Dendritic cell treated with granulocyte-macrophage colony-stimulating factor and Interleukin-4, amounts not matched to agents 40 ng/mL and 50 ng/mL, for 4 days (primary cell): Measurements from ENCODE around the gene KDM2A.

Experiments
- H3K27ac Mint-ChIP-seq: one replicate; pipeline ENCODE4 v1.8.0; 2022; ENCODE audit warnings: mild to moderate bottlenecking, mixed read lengths
- H3K27me3 Mint-ChIP-seq: one replicate; pipeline ENCODE4 v1.8.0; 2022; ENCODE audit warnings: mild to moderate bottlenecking, mixed read lengths
- H3K36me3 Mint-ChIP-seq: one replicate; pipeline ENCODE4 v1.8.0; 2022; ENCODE audit warnings: low read depth, mixed read lengths
- H3K4me1 Mint-ChIP-seq: one replicate; pipeline ENCODE4 v1.8.0; 2022; ENCODE audit warnings: low read depth, mixed read lengths
- H3K4me3 Mint-ChIP-seq: one replicate; pipeline ENCODE4 v1.8.0; 2022; ENCODE audit warnings: mild to moderate bottlenecking, moderate library complexity, mixed read lengths
- H3K9me3 Mint-ChIP-seq: one replicate; pipeline ENCODE4 v1.8.0; 2022; ENCODE audit warnings: mixed read lengths
- intact Hi-C: fragments of 100-400 bp; cut with micrococcal nuclease; formaldehyde crosslinking; loops from one replicate; pipeline ENCODE4 v1.15.0; 2022

The KDM2A gene

DNA sequence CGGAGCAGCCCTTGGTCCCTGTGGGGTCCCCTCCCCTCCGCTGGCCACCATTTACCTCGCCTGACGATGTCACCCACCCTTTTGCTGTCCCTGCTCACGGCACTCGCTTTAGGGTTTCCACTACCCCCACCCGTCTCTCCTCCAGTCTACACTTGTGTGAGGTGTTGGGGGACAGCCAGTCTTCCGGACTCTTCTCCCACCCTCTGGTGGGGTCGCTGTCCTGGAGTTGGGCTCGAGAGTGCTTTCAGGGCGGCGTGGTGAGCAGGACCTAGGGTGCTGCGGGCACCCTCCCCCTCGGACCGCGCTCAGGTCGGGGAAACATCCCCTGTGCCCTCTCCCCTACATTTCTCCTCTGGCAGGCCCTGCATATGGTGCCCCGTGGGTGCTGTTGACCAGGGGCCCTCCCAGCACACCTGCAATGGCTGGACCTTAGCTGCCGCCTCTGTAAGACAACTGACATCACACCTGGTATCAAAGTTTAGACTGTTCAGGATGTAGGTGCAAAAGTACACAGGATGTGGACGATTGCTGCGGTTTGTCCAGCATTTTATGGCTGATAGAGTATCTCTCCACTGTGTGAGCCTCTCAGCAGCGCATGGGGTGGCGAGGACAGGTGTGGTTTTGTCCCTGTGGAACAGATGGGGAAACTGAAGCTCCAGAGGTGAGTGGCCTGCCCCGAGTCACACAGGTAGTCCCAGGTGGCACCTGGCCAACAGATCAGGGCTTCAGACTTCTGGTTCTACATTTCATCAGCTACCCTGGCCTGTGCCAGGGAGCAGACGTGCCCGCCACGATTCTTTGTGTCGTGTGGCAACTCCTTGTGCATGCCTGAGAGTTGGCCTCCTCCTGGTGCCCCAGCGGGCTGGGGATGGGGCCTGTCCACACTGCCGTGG is 148.4 kb downstream of the KDM2A start:
- H3K27me3 Mint-ChIP-seq = no peaks in the 10 kb centered on the region
- no peaks in the 10 kb centered on the region for H3K9me3 Mint-ChIP-seq
- H3K4me1 Mint-ChIP-seq = peaks cover 88% of the 10 kb centered on the region
- intact Hi-C loops = loop anchor here (1.0 to 10.0 kb wide), 3 partner anchors 10 to 117 kb away; partner anchors contain the start of gene ANKRD13D
- peak overlapping the region; percentile 98 for H3K27ac Mint-ChIP-seq
- H3K4me3 Mint-ChIP-seq = peak overlapping the region; percentile 96
- peaks cover 58% of the 10 kb centered on the region for H3K36me3 Mint-ChIP-seq

DNA sequence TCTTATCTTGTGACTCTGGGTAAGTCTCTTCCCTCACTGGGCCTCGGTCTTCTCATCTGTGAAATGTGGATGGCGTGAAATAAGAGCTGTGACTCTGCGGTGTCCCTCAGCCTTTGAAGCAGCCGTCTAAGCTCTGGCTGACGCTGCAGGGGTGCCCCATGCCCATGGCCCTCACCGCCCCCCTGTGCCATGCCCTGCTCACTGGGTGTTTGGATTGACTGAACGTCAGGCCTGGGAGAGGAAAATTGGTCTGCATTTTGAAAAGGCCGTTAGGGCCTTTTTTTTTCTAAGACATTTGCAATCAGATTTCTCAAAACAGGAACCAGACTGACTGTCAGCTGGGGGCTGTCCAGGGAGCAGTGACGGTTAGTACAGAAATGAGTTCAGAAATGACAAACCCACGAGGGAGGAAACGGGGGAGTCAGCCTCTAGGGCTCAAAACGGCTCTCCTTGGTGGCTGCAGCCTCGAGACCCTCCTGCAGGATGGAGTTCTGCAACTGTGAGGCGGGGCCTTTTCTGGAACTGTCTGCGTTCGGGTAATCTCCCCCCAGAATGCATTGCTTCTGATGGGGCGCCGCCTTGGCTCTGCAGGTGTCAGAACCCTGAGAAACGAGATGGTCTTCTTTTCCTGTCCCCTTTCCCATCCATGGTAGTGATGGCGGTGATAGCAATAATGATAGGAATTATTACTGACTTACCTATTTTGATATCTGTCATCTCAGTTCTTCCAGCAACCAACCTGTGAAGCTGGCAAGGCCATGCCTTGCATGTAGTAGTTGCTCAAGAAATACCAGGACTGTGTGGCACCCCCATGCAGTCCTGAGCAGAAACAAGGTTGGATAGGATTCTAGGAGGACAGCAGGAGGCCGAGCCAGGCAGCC is 149.3 kb downstream of the KDM2A start:
- intact Hi-C loops = loop anchor here (1.0 to 10.0 kb wide), 3 partner anchors 9 to 116 kb away; partner anchors contain the start of gene ANKRD13D
- H3K4me1 Mint-ChIP-seq = peaks cover 88% of the 10 kb centered on the region
- H3K4me3 Mint-ChIP-seq = peak overlapping the region; percentile 96
- H3K27me3 Mint-ChIP-seq = no peaks in the 10 kb centered on the region
- H3K36me3 Mint-ChIP-seq = peaks cover 66% of the 10 kb centered on the region
- no peaks in the 10 kb centered on the region for H3K9me3 Mint-ChIP-seq
- H3K27ac Mint-ChIP-seq = peak overlapping the region; percentile 98

DNA sequence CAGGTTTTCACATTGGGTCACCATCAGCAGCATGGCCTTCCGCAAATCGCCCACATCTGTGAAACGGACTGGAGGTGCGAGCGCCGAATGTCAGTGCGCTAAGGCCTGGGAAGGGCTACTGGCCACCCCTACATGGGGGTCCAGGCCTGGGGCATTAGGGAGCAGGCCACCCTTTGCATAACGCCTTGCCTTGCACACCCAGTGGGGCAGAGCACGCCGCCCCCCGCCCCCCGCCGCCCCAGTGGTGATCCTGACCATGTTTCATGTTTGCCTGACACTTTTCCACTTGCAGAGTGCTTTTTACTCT is 149.9 kb downstream of the KDM2A start:
- intact Hi-C loops = loop anchor here (1.0 to 10.0 kb wide), 3 partner anchors 8 to 116 kb away; partner anchors contain the start of gene ANKRD13D
- Mint-ChIP-seq H3K36me3 (peaks cover 72% of the 10 kb centered on the region), H3K4me3 (peak overlapping the region; percentile 96), H3K27ac (peak overlapping the region; percentile 98), H3K27me3 (no peaks in the 10 kb centered on the region), H3K9me3 (no peaks in the 10 kb centered on the region), H3K4me1 (peaks cover 88% of the 10 kb centered on the region)

DNA sequence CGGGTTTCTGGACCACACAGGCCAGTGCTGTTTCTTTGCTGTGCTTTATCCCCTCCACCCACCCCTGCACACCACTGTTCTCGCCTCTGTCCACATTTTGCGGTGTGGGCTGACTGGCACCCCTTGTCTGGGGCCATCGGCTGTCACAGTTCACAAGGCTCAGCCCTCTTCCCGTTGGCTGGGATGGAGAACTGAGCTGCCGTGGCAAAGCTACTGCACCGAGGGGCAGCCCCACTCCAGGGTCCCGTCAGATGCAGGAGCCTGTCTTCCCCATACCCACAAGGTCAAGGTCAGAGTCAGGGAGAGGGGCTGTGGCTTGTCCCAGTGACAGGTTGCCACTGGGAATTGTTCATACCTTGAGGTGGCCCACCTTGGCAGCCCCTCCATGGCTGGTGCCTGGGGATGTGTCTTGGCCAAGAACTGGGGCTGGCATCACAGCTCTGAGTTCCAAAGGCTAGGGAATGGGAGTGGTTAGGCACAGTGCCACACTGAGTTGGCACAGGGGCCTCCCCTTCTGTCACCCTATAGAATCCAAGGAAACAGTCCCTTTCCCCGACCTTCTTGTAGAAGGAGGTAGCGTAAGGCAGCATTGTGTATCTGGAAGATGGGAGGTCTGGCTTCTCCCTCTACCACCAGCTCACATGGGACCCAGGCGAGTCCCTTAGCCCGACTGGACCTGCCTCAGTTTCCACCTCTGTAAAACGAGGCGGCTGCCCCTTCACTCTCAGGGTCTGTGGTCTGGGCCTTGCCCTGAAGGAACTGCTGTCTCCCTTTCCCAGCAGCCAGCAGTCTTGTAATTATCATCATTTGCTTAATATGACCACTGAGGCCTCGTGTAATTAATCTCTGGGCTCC is 150.6 kb downstream of the KDM2A start:
- Mint-ChIP-seq H3K4me3 (peak overlapping the region; percentile 96), H3K9me3 (no peaks in the 10 kb centered on the region), H3K27me3 (no peaks in the 10 kb centered on the region), H3K4me1 (peaks cover 88% of the 10 kb centered on the region), H3K27ac (peak overlapping the region; percentile 98), H3K36me3 (peaks cover 79% of the 10 kb centered on the region)
- intact Hi-C loops = loop anchor here (2.0 to 10.0 kb wide), 2 partner anchors 19 to 115 kb away; partner anchors contain the start of gene ANKRD13D

DNA sequence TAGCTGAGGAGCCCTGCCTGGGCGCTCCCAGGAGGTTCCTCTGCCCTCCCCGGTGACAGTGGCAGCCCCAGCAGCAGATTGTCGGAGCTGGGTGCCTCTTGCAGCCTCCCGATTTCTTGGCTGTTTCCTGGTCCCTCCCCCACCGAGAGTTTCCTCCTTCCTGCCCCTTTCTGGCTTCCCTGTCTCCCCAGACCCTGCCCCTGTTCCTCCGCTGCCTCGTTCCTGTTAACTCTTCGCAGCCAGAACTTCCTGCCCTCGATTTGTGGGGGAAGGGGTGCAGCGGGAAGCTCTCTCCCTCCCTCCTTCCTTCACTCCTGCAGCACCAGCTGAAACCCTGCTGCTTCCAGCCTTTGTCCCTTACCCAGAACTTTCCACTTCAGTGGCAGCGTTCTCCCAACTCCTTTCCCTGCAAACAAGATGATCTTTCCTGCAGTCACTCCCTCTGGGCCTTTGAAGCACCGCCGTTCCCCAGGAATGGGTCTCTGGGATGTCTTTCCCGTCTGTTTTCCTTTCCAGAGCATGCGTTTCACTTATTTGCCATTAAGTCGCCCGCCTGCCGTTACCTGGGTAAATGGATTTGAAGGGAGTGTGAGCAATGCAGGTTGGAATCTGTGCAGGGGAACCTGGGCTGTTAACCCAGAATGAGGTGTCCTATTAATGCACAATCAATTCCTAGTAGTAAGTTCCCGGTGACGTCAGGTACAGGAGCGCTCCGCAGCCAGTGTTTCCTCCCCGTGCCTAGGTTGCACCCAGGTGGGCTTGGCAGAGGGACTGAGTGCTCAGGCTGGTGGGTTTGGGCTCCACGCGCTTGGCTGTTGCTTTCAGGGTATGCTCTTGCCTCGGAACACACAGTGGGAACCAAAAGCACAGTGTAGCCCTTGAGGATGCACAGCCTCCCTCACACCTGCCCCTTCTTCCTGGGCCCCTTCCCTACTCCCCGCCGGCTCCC is 151.5 kb downstream of the KDM2A start:
- Mint-ChIP-seq H3K4me3 (peak overlapping the region; percentile 96), H3K4me1 (peaks cover 89% of the 10 kb centered on the region), H3K36me3 (peaks cover 88% of the 10 kb centered on the region), H3K27me3 (no peaks in the 10 kb centered on the region), H3K27ac (peak overlapping the region; percentile 98), H3K9me3 (no peaks in the 10 kb centered on the region)
- intact Hi-C loops = no loop called here

DNA sequence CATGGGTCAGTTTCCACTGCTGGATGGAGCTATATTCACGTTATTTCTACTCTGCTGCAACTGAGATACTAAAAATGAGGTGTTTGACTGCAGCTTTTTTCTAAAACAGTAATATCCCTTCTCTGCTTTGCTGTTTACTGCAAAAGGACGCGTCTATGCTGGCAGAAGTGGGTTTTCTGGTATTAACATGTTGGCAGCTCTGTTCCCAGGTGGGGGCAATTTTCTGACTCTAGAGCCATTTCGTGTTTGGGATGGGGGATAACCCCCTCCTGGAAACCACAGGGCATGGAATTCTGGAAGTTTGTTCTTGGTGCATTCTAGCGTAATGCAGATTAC is 152.1 kb downstream of the KDM2A start:
- H3K27me3 Mint-ChIP-seq = no peaks in the 10 kb centered on the region
- H3K9me3 Mint-ChIP-seq = no peaks in the 10 kb centered on the region
- peaks cover 89% of the 10 kb centered on the region for H3K4me1 Mint-ChIP-seq
- H3K27ac Mint-ChIP-seq = peak overlapping the region; percentile 98
- peak overlapping the region; percentile 96 for H3K4me3 Mint-ChIP-seq
- H3K36me3 Mint-ChIP-seq = peaks cover 95% of the 10 kb centered on the region
- intact Hi-C loops = no loop called here

DNA sequence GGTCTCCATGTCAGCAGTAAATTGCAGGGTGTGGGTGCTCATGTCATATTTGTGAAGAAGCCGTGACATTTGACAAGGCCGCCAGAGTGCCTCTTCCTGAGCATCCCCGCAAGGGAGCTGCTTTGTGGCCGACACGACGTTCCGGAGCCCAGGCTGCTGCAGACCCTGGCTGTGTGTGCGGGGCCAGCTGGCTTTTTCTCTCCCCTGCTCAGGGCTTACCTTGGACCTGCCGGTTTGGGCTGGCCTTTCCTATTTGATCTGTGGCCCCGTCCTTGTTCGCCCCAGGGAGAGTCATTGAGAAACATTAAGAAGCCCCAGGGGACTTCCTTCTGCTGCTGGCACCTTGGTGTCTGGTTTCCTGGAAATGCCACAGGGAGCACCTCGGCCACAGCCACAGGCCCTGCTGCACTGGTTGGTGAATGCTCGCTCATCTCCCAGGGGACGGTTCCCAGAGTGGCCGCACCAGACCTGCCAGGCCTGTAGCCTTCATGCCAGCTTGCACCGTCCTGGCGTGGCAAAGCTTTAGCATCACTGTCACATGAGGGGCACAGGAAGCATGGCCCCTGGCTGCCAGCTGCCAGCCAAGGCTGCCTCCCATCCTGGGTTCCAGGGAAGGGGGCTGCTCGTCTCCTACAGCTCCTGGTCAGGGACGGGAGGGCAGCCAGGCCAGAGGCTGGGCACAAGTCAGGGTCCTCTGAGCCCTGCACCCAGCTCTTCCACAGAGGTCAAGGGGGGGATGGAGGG is 152.7 kb downstream of the KDM2A start:
- Mint-ChIP-seq H3K36me3 (peaks cover 100% of the 10 kb centered on the region), H3K9me3 (peaks cover 5% of the 10 kb centered on the region), H3K4me1 (peaks cover 94% of the 10 kb centered on the region), H3K27ac (peak overlapping the region; percentile 98), H3K27me3 (no peaks in the 10 kb centered on the region), H3K4me3 (peak overlapping the region; percentile 96)
- intact Hi-C loops = no loop called here

DNA sequence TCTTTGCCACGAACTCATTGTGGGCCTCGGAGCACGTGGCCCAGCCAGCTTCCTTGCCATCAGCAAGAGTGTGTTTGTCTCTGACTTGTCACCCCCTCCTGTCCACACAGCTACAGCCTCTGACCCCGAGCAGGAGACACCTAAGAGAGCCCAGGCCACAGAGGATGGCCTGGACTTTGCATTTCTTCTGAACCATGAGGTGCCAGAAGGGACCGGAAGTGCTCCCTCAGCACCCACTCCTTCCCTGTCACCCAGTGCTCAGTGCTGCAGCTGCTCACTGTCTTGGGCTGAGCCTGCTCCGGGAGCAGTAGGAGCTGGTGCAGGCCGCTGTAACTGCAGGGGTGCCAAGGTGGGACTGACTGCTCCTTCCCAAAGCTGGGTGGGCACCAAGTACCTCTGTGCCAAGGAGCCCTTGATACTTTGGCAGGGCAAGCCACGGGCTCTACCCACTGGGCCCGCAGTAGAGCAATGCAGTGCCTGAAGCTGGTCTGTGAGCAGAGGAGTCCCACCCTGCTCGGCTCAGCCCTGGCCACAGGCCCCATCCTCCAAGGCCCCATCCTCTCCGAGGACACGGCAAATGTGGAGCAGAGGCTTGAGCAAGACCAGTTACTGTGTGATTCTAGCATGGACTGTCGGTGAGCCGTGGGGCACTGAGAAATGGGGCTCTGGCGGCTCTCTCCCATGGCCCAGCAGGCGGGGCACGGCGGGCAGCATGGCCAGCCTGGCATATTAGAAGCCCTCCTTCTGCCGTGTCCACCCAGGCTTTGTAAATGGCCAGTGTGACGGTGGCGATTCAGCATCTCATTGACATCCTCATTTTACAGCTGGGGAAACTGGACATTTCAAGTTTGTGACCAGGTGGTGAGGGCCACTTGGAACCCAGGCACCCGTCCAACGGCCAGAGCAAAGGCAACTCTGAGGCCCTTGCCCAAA is 153.5 kb downstream of the KDM2A start:
- Mint-ChIP-seq H3K27ac (peak overlapping the region; percentile 98), H3K27me3 (no peaks in the 10 kb centered on the region), H3K9me3 (peaks cover 8% of the 10 kb centered on the region), H3K4me3 (peak overlapping the region; percentile 52), H3K4me1 (peaks cover 98% of the 10 kb centered on the region), H3K36me3 (peaks cover 100% of the 10 kb centered on the region)
- intact Hi-C loops = no loop called here

DNA sequence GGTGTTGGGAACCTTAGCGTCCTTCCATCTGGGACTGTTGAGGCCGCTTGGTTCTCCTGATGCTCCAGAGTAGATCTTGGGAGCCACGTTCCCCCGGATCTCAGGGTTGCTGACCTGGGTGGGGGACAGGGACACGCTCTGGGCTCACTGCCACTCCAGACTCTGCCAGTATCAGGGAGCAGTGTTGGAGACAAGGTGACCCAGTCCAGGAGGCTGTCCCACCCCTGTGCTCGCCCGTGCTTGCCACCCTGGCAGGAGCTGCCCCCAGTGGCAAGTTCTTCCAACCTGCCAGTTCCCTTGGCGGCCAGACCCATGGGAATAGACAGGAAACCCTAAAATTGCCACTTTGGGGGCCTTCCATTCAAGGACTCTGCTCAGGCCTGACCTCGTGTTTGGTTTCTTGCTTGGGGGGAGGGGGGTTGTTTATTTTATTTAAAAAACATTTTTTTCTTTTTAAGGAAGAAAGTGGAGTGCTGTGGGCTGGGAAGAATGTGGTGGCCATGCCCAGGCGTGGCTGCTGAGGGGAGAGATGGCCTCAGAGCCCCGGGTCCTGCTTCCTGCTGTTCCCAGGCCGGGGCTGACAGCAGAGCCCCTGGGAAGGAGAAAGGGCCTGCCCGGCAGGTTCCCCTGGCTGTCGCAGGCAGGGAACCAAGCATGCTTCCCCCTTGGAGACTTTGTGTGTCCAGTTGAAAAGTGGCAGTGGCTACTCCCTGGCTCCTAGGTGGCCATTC is 154.4 kb downstream of the KDM2A start:
- peaks cover 100% of the 10 kb centered on the region for H3K36me3 Mint-ChIP-seq
- peaks cover 8% of the 10 kb centered on the region for H3K9me3 Mint-ChIP-seq
- H3K27ac Mint-ChIP-seq = peak overlapping the region; percentile 98
- H3K4me3 Mint-ChIP-seq = peak overlapping the region; percentile 65
- intact Hi-C loops = no loop called here
- peaks cover 99% of the 10 kb centered on the region for H3K4me1 Mint-ChIP-seq
- H3K27me3 Mint-ChIP-seq = no peaks in the 10 kb centered on the region

DNA sequence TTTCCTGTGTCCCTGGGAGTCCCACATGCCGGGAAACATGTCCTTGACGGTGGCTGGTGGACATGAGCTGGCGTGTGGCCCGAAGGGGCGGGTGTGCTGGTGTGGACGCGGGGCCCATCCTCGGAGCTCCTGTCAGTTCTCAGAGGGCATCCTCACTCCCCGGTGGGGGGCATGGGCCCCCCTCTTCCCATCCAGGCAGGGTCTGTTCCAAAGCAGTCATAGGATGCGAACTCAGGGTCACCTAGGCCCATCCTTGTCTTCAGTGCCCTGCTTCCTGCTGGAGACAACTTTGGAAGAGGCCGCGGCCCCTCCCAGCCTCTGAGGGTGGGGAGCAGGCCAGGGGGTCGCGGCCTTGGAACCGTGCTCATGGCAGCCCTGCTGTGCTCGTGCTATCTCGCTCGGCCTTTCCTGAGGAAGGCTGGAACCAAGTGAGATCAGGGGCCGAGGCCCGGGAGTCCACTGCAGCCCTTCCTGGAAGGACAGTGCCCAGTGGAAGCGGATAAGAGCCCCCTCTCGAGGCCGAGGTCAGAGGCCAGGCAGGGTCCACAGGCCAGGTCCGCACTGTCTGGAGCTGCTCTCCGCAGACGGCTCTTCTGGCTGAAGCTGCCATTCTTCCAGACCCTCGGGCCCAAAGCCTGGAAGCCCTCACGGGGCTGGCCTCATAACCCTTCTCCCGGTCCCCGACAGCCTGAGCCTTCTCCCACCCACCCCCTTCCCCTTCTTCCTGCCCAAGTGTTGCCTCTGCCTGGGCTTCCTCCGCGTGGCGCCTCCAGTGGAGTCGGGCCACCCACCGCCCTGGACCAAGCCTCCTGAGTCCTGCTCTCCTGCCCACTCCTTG is 155.9 kb downstream of the KDM2A start:
- Mint-ChIP-seq H3K4me1 (peaks cover 100% of the 10 kb centered on the region), H3K9me3 (peaks cover 8% of the 10 kb centered on the region), H3K27me3 (no peaks in the 10 kb centered on the region), H3K27ac (peak overlapping the region; percentile 98), H3K4me3 (peak overlapping the region; percentile 65), H3K36me3 (peaks cover 100% of the 10 kb centered on the region)
- intact Hi-C loops = no loop called here
